ENCODE results near the gene PPP1R3G.
"Not testable (repeated sequence)": the region's sequence is repeated elsewhere in the genome, so short reads cannot be mapped to it uniquely, and the experiment has no call there.

Gene PPP1R3G

DNA sequence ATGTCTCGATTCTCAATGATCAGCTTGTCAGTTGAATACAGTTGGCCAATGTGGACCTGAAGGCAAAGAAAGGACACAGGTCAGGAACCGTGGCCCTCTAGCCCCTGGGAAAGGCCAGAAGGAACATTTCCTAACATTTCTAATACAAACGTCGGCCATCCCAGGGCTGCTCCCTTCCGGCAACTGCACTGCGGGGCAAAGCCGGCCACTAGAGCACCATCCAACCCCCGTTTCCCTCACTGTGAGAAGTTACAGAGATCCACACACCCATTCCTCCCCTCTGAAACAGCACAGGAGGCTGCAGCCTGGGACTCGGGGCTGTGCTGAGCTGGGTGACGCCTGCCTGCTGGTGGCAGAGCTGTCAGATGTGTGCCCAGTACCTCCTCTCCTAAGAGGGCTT lies 24.3 kb downstream of the PPP1R3G start:
- Histone ChIP-seq H3K27me3 (ENCODE audit: control insufficient read depth in 1 of 2, insufficient read depth in 2 of 2, low read length in 2 of 2) (no peaks in the 10 kb centered on the region), H3K4me1 (ENCODE audit: insufficient read depth, low read length) (peaks cover 3% of the 10 kb centered on the region), H3K9ac (ENCODE audit: low read length) (no peak overlapping the region), H3K27ac (ENCODE audit: low read depth, low read length) (no peak overlapping the region), H3K4me3 (ENCODE audit: low read depth in 1 of 2, low read length in 2 of 2) (no peak overlapping the region), H3K9me3 (ENCODE audit: low read length) (no peaks in the 10 kb centered on the region), H3K36me3 (ENCODE audit: insufficient read depth, low read length) (no peaks in the 10 kb centered on the region)

DNA sequence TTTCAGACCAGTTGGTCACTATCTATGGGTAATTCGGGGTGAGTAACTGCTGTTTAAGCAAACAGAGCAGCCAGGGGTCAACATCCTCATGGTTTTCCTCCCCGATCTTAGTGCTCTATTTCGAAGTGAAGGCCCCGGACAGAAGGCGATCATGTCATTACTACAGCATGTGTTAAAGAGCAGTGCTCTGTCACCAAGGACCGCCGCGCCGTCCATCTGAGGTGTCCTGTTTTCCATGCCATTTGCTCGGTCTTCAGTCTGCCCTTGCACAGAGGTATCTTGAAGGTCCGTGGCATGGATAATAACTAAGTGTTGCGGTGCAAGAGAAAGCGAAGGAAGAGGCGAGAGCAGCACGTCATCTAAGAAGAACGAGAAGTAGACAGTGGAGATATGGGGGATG lies 25.1 kb downstream of the PPP1R3G start:
- Histone ChIP-seq H3K4me1 (ENCODE audit: insufficient read depth, low read length) (peaks cover 3% of the 10 kb centered on the region), H3K27ac (ENCODE audit: low read depth, low read length) (no peak overlapping the region), H3K27me3 (ENCODE audit: control insufficient read depth in 1 of 2, insufficient read depth in 2 of 2, low read length in 2 of 2) (no peaks in the 10 kb centered on the region), H3K9ac (ENCODE audit: low read length) (no peak overlapping the region), H3K4me3 (ENCODE audit: low read depth in 1 of 2, low read length in 2 of 2) (no peak overlapping the region), H3K36me3 (ENCODE audit: insufficient read depth, low read length) (no peaks in the 10 kb centered on the region), H3K9me3 (ENCODE audit: low read length) (no peaks in the 10 kb centered on the region)

DNA sequence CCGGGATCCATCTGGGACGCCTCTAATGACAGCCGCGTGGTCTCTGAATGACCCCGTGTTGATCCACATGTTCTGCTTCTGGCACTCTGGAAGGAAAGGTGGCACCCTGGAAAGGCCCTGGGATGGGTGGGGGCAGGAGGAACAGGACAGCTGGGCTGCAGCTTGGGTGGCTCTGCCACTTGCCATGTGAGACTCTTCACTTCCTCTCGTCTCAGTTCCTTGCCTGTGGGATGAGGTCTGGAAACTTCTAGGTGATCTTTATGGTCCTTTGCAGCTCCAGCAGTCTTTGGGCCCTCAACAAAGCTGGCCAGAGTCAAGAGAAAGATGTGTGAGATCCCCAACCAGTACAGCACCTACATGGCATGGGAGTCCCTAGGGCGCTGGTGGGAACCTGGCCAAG lies 26.5 kb downstream of the PPP1R3G start:
- no peak overlapping the region for H3K27ac ChIP-seq (ENCODE audit: low read depth, low read length)
- H3K9me3 ChIP-seq (ENCODE audit: low read length): no peaks in the 10 kb centered on the region
- H3K4me1 ChIP-seq (ENCODE audit: insufficient read depth, low read length): peaks cover 3% of the 10 kb centered on the region
- no peak overlapping the region for H3K4me3 ChIP-seq (ENCODE audit: low read depth in 1 of 2, low read length in 2 of 2)
- no peaks in the 10 kb centered on the region for H3K27me3 ChIP-seq (ENCODE audit: control insufficient read depth in 1 of 2, insufficient read depth in 2 of 2, low read length in 2 of 2)
- no peak overlapping the region for H3K9ac ChIP-seq (ENCODE audit: low read length)
- H3K36me3 ChIP-seq (ENCODE audit: insufficient read depth, low read length): no peaks in the 10 kb centered on the region

DNA sequence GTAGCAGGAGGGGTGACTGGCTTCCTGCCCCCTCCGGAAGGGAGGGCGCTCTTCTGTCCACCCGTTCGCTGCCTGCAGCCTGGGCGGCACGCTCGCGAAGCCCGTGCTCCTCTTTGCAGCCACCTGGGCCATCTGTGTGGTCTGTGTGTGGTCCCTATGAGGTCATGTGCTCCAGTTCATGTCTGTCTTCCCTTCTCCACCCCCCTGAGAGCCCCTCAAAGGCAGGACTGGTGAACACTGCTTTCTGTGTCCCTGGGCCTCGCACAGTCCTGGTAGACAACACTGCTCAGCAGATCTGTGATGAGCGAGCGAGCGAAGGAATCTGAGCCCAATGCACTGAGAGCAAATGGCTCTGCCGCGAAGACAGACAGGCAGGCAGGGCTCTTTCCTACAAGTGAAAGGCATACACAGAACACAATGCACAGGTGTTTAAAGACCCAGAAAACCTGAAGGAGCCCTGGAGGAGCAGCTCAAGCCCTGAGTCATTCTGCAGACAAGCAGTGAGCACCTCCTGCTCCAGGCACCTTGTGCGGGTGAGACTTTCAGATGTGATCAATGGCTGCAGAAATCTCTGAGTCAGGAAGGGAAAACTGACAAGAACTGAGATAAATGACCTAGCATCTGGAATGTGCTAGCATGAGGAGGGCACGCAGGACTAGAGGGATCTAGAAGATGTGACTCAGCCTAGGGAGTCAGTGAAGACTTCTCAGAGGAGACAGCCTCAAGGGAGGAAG lies 27.1 kb downstream of the PPP1R3G start:
- no peaks in the 10 kb centered on the region for H3K9me3 ChIP-seq (ENCODE audit: low read length)
- H3K36me3 ChIP-seq (ENCODE audit: insufficient read depth, low read length): no peaks in the 10 kb centered on the region
- H3K27ac ChIP-seq (ENCODE audit: low read depth, low read length): no peak overlapping the region
- no peak overlapping the region for H3K4me3 ChIP-seq (ENCODE audit: low read depth in 1 of 2, low read length in 2 of 2)
- no peak overlapping the region for H3K9ac ChIP-seq (ENCODE audit: low read length)
- H3K4me1 ChIP-seq (ENCODE audit: insufficient read depth, low read length): peaks cover 3% of the 10 kb centered on the region
- H3K27me3 ChIP-seq (ENCODE audit: control insufficient read depth in 1 of 2, insufficient read depth in 2 of 2, low read length in 2 of 2): no peaks in the 10 kb centered on the region

DNA sequence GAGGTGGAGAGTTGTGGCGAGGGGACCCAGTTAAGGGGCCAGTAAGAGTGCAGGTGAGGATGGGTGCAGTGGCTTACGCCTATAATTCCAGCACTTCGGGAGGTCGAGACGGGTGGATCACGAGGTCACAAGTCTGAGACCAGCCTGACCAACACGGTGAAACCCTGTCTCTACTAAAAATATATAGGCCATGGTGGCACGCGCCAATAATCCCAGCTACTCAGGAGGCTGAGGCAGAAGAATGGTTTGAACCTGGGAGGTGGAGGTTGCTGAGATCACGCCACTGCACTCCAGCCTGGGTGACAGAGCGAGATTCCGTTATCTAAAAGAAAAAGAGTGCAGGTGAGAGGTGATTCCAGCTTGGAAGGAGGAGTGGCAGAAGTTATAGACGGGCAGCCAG lies 28.0 kb downstream of the PPP1R3G start:
- Histone ChIP-seq H3K27ac (ENCODE audit: low read depth, low read length) (no peak overlapping the region), H3K4me3 (ENCODE audit: low read depth in 1 of 2, low read length in 2 of 2) (no peak overlapping the region), H3K27me3 (ENCODE audit: control insufficient read depth in 1 of 2, insufficient read depth in 2 of 2, low read length in 2 of 2) (no peaks in the 10 kb centered on the region), H3K9me3 (ENCODE audit: low read length) (no peaks in the 10 kb centered on the region), H3K36me3 (ENCODE audit: insufficient read depth, low read length) (no peaks in the 10 kb centered on the region), H3K4me1 (ENCODE audit: insufficient read depth, low read length) (peaks cover under 1% of the 10 kb centered on the region), H3K9ac (ENCODE audit: low read length) (no peak overlapping the region)

DNA sequence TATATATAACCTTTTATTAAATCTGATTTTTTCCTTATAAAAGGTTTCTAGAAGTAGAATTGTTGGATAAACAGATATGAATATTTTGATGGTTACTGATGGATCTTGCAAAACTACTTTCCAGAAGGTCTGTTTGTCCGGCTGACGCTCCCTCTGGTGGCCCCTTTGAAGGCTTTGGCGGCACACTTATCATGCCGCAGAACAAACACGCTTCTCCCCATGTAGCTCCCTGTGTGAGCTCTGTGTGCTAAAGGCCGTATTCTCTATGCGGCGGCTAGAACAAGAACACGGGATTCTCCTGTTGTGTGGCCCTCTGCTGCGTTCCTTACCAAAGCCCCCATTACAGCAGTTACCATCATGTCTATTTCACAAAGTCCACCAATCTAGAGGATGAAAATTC lies 30.0 kb downstream of the PPP1R3G start:
- H3K36me3 ChIP-seq (ENCODE audit: insufficient read depth, low read length): no peaks in the 10 kb centered on the region
- H3K27ac ChIP-seq (ENCODE audit: low read depth, low read length): no peak overlapping the region
- H3K9me3 ChIP-seq (ENCODE audit: low read length): no peaks in the 10 kb centered on the region
- H3K9ac ChIP-seq (ENCODE audit: low read length): no peak overlapping the region
- H3K4me1 ChIP-seq (ENCODE audit: insufficient read depth, low read length): no peaks in the 10 kb centered on the region
- H3K4me3 ChIP-seq (ENCODE audit: low read depth in 1 of 2, low read length in 2 of 2): no peak overlapping the region
- no peaks in the 10 kb centered on the region for H3K27me3 ChIP-seq (ENCODE audit: control insufficient read depth in 1 of 2, insufficient read depth in 2 of 2, low read length in 2 of 2)

DNA sequence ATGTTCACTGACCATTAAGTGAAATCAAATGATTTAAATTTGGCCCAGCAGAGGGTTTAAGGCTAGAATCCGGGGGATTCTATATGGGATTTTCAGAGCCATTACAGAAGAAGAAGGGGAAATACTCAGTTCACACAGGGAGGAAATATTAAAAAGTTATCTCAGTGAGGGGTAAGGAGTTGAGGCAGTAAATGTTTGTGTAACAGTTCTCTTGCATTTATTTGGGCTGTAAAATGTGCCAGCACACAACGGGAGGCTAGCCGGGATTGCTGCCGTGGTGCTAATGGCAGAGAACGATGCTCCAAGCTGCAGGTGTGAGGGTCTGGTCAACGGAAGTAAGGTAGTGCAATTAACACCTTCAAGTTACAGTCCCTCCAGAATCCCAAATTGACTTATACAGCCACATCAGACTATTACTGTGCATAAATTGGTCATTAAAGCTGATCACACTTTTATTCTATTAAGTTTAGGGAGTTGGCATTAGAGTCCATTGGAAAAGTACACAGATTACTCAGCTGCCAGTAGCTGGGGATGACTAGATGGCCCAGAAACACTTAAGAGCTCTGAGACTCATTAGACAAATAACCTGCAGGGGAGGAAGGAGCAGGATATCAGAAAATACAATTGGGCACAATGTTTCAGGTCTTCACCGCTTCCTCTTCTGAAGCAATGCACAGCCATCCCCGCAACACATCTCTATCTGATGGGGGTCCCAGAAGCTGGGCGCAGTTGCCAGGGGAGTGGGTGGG lies 31.3 kb downstream of the PPP1R3G start:
- no peak overlapping the region for H3K27ac ChIP-seq (ENCODE audit: low read depth, low read length)
- H3K9ac ChIP-seq (ENCODE audit: low read length): no peak overlapping the region
- H3K9me3 ChIP-seq (ENCODE audit: low read length): no peaks in the 10 kb centered on the region
- H3K27me3 ChIP-seq (ENCODE audit: control insufficient read depth in 1 of 2, insufficient read depth in 2 of 2, low read length in 2 of 2): no peaks in the 10 kb centered on the region
- H3K4me1 ChIP-seq (ENCODE audit: insufficient read depth, low read length): no peaks in the 10 kb centered on the region
- H3K36me3 ChIP-seq (ENCODE audit: insufficient read depth, low read length): no peaks in the 10 kb centered on the region
- no peak overlapping the region for H3K4me3 ChIP-seq (ENCODE audit: low read depth in 1 of 2, low read length in 2 of 2)

DNA sequence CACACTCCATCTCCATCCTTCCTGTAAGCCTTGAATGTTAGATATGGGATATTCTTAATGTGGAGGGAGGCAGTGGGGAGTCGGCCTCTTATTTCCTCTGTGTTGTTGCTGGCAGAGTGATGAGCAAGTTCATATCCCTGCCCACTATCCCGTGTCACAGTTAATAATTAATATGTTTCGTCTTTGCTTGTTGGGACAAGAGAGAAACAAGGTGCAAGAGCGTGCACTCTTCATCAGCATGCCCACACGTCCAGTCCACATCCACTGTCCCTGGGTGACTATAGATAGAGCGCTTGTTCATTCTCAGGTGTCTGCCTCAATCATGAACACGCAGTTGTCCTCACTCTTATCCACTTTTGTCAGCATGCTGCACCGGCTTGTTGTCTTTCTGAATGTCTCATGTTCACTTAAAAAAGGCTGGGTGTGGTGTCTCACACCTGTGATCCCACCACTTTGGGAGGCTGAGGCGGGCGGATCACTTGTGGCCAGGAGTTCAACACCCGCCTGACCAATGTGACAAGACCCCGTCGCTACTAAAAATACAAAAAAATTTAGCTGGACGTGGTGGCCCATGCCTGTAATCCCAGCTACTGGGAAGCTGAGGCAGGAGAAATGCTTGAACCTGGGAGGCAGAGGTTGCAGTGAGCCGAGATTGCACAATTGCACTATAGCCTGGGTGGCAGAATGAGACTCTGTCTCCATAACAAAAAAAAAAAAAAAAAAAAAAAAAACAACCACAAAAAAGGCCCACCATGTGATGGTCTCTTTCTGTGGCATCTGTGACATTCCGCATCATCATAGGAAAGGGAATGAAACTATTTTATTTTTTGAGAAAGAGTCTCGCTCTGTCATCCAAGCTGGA lies 34.2 kb downstream of the PPP1R3G start:
- Histone ChIP-seq H3K9ac (ENCODE audit: low read length) (no peak overlapping the region), H3K36me3 (ENCODE audit: insufficient read depth, low read length) (no peaks in the 10 kb centered on the region), H3K4me1 (ENCODE audit: insufficient read depth, low read length) (no peaks in the 10 kb centered on the region), H3K4me3 (ENCODE audit: low read depth in 1 of 2, low read length in 2 of 2) (no peak overlapping the region), H3K27me3 (ENCODE audit: control insufficient read depth in 1 of 2, insufficient read depth in 2 of 2, low read length in 2 of 2) (no peaks in the 10 kb centered on the region), H3K9me3 (ENCODE audit: low read length) (no peaks in the 10 kb centered on the region), H3K27ac (ENCODE audit: low read depth, low read length) (no peak overlapping the region)

DNA sequence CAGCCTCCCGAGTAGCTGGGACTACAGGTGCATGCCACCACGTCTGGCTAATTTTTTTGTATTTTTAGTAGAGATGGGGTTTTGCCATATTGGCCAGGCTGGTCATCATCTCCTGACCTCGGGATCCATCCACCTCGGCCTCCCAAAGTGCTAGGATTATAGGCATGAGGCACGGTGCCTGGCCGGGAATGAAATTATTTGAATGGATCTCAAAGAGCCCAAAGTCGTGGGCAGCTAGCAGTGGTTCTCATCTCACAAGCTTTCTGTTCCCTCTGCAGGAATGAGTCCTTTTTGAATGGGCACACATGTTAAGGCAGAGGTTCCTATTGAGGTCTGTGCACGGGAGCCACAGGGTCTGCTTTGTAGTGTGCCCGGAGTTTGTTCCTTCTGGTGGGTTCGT lies 34.9 kb downstream of the PPP1R3G start:
- H3K27me3 ChIP-seq (ENCODE audit: control insufficient read depth in 1 of 2, insufficient read depth in 2 of 2, low read length in 2 of 2): no peaks in the 10 kb centered on the region

DNA sequence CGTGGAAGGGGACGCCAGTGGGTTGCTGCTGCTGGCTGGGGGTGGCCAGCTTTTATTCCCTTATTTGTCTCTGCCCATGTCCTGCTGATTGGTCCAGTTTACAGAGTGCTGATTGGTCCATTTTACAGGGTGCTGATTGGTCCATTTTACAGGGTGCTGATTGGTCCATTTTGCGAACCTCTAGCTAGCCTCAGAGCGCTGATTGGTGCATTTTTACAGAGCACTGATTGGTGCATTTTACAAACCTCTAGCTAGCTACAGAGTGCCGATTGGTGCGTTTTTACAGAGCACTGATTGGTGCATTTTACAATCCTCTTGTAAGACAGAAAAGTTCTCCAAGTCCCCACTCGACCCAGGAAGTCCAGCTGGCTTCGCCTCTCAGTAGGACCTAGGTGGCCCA lies 35.4 kb downstream of the PPP1R3G start:
- not testable (repeated sequence) for H3K27ac ChIP-seq (ENCODE audit: low read depth, low read length); H3K36me3 ChIP-seq (ENCODE audit: insufficient read depth, low read length); H3K4me3 ChIP-seq (ENCODE audit: low read depth in 1 of 2, low read length in 2 of 2); H3K9me3 ChIP-seq (ENCODE audit: low read length); H3K4me1 ChIP-seq (ENCODE audit: insufficient read depth, low read length); H3K27me3 ChIP-seq (ENCODE audit: control insufficient read depth in 1 of 2, insufficient read depth in 2 of 2, low read length in 2 of 2); H3K9ac ChIP-seq (ENCODE audit: low read length)

More for the DNA sequence above, 34.9 kb downstream of the PPP1R3G start:
- Histone ChIP-seq H3K9me3 (ENCODE audit: low read length) (no peaks in the 10 kb centered on the region), H3K27ac (ENCODE audit: low read depth, low read length) (no peak overlapping the region), H3K4me3 (ENCODE audit: low read depth in 1 of 2, low read length in 2 of 2) (no peak overlapping the region), H3K36me3 (ENCODE audit: insufficient read depth, low read length) (no peaks in the 10 kb centered on the region), H3K4me1 (ENCODE audit: insufficient read depth, low read length) (no peaks in the 10 kb centered on the region), H3K9ac (ENCODE audit: low read length) (no peak overlapping the region)

DNA sequence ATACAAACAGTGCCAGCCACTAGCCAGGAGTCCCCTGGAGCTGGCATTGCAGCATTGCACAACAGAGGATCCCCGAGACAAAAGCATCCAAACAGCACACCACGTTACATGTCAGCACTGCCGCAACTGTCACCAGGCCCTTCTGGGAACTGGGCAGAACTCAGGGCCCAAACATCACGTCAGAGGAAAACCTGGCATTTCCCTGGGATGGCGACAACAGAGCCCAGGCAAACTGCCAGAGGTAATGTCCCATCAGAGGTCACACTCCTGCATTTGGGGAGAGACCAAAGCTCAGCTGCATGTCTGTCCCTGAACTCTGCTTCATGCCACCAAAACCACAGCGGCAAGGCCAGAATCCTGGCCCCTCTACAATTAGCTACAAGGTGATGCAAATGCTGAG lies 36.3 kb downstream of the PPP1R3G start:
- Histone ChIP-seq H3K4me3 (ENCODE audit: low read depth in 1 of 2, low read length in 2 of 2) (no peak overlapping the region), H3K9me3 (ENCODE audit: low read length) (no peaks in the 10 kb centered on the region), H3K27me3 (ENCODE audit: control insufficient read depth in 1 of 2, insufficient read depth in 2 of 2, low read length in 2 of 2) (no peaks in the 10 kb centered on the region), H3K4me1 (ENCODE audit: insufficient read depth, low read length) (no peaks in the 10 kb centered on the region), H3K9ac (ENCODE audit: low read length) (no peak overlapping the region), H3K36me3 (ENCODE audit: insufficient read depth, low read length) (no peaks in the 10 kb centered on the region), H3K27ac (ENCODE audit: low read depth, low read length) (no peak overlapping the region)
